OCI-M2 (cell line): ENCODE data around the gene SLC35C1.
A peak's percentile ranks its signal among the peaks of the same experiment; 100 is the strongest.

Source experiments
- DNase-seq: peaks from one replicate; lab custom pipeline; 2025; ENCODE audit not compliant: unreplicated experiment; lab: John Stamatoyannopoulos, UW

Gene SLC35C1

GRCh38 chr11:45844822-45845578 is 40.1 kb downstream of the SLC35C1 start:
- no peak for DNase-seq

- no peak for DNase-seq
Observed at GRCh38 chr11:45846174-45846675, 41.3 kb downstream of the SLC35C1 start.

- DNase-seq = peak; percentile 78
Observed at GRCh38 chr11:45846974-45847910, 42.3 kb downstream of the SLC35C1 start, which contains the start of gene CRY2. CRY2 (plus strand) TSS chr11:45847475; CDS start chr11:45847491, 16 bp downstream.

GRCh38 chr11:45847911-45848316 is 43.0 kb downstream of the SLC35C1 start:
- DNase-seq = peak; percentile 32

GRCh38 chr11:45848654-45849081 is 43.7 kb downstream of the SLC35C1 start:
- DNase-seq = no peak

- DNase-seq = no peak
Observed at GRCh38 chr11:45850446-45850845, 45.5 kb downstream of the SLC35C1 start.

GRCh38 chr11:45851228-45851627 is 46.3 kb downstream of the SLC35C1 start:
- no peak for DNase-seq

GRCh38 chr11:45852018-45852711 is 47.2 kb downstream of the SLC35C1 start:
- DNase-seq = no peak

- DNase-seq = no peak
Observed at GRCh38 chr11:45852712-45853101, 47.8 kb downstream of the SLC35C1 start.

- no peak for DNase-seq
Observed at GRCh38 chr11:45853332-45854219, 48.6 kb downstream of the SLC35C1 start.

GRCh38 chr11:45855308-45855707 is 50.4 kb downstream of the SLC35C1 start:
- no peak for DNase-seq

- DNase-seq = no peak
Observed at GRCh38 chr11:45856044-45856468, 51.1 kb downstream of the SLC35C1 start.

- no peak for DNase-seq
Observed at GRCh38 chr11:45857961-45858474, 53.1 kb downstream of the SLC35C1 start.

GRCh38 chr11:45858751-45859398 is 53.9 kb downstream of the SLC35C1 start:
- DNase-seq = no peak

GRCh38 chr11:45859661-45860140 is 54.8 kb downstream of the SLC35C1 start:
- DNase-seq = no peak

- DNase-seq = no peak
Observed at GRCh38 chr11:45860348-45860747, 55.4 kb downstream of the SLC35C1 start.

GRCh38 chr11:45860764-45861510 is 56.0 kb downstream of the SLC35C1 start:
- no peak for DNase-seq
